ENCODE measurements around the gene GGACT.

- TF ChIP-seq CTCF (conservative IDR thresholded peaks at IDR 0.05; ENCODE audit: low read depth, low read length) = no peak
- no peak for TF ChIP-seq EZH2 (IDR thresholded peaks at IDR 0.05; ENCODE audit: borderline replicate concordance, low read depth, low read length, poor library complexity, severe bottlenecking)
These were observed 54.3 kb downstream of the GGACT start for GRCh38 chr13:100534147-100534843.

Data from A673 (cell line).